ENCODE data around the gene DEFB121. TPM values are rescaled to one million over a fixed set of nuclear protein-coding genes. Genes with fewer than 3 reads are reported as not detected.

Gene DEFB121
- total RNA-seq, 4 donors from 2014 or later = not detected

- in situ Hi-C loops (cut with MboI; ENCODE audit: low sequenced_read_pairs in 4 of 4) (no loop called here), intact Hi-C loops (cut with DNase I; ENCODE audit: low total_unique reads) (no loop called here)
- Histone ChIP-seq H3K4me1 (no peaks in the 10 kb centered on the region), H3K4me3 (no peak overlapping the region), H3K27me3 (peaks cover 0 to 3% (median 0%) of the 10 kb centered on the region in 3 donors), H3K27ac (no peak overlapping the region), H3K9me3 (no peaks in the 10 kb centered on the region), H3K36me3 (no peaks in the 10 kb centered on the region)
- DNase-seq (no peak), ATAC-seq (no peak)
- no peak for TF ChIP-seq CTCF (IDR thresholded peaks at IDR 0.05 in 4 of 5, conservative IDR thresholded peaks at IDR 0.05 in 1 of 5)
- no peak for TF ChIP-seq POLR2A (IDR thresholded peaks at IDR 0.05)
Observed at GRCh38 chr20:31425797-31426196, 19.8 kb upstream of the DEFB121 start.

GRCh38 chr20:31418307-31418706 is 12.3 kb upstream of the DEFB121 start:
- H3K4me3 ChIP-seq = no peak overlapping the region
- ATAC-seq (no peak), DNase-seq (no peak)
- no peaks in the 10 kb centered on the region for H3K36me3 ChIP-seq
- no peaks in the 10 kb centered on the region for H3K27me3 ChIP-seq
- no peak overlapping the region for H3K27ac ChIP-seq
- H3K4me1 ChIP-seq = no peaks in the 10 kb centered on the region
- TF ChIP-seq POLR2A (IDR thresholded peaks at IDR 0.05) (no peak), CTCF (IDR thresholded peaks at IDR 0.05 in 4 of 5, conservative IDR thresholded peaks at IDR 0.05 in 1 of 5) (no peak)
- intact Hi-C loops (cut with DNase I; ENCODE audit: low total_unique reads) = no loop called here
- in situ Hi-C loops (cut with MboI; ENCODE audit: low sequenced_read_pairs in 4 of 4) = no loop called here
- no peaks in the 10 kb centered on the region for H3K9me3 ChIP-seq

- ATAC-seq (no peak), DNase-seq (no peak)
- Histone ChIP-seq H3K27ac (no peak overlapping the region), H3K9me3 (no peaks in the 10 kb centered on the region), H3K4me3 (no peak overlapping the region), H3K4me1 (no peaks in the 10 kb centered on the region), H3K36me3 (no peaks in the 10 kb centered on the region), H3K27me3 (no peaks in the 10 kb centered on the region)
- TF ChIP-seq POLR2A (IDR thresholded peaks at IDR 0.05) (no peak), CTCF (IDR thresholded peaks at IDR 0.05 in 4 of 5, conservative IDR thresholded peaks at IDR 0.05 in 1 of 5) (no peak)
- intact Hi-C loops (cut with DNase I; ENCODE audit: low total_unique reads) = no loop called here
- in situ Hi-C loops (cut with MboI; ENCODE audit: low sequenced_read_pairs in 4 of 4) = no loop called here
Observed at GRCh38 chr20:31415653-31416052, 9.6 kb upstream of the DEFB121 start.

GRCh38 chr20:31414381-31414780 is 8.4 kb upstream of the DEFB121 start:
- Histone ChIP-seq H3K27me3 (no peaks in the 10 kb centered on the region), H3K4me3 (no peak overlapping the region), H3K27ac (no peak overlapping the region), H3K36me3 (no peaks in the 10 kb centered on the region), H3K9me3 (no peaks in the 10 kb centered on the region), H3K4me1 (no peaks in the 10 kb centered on the region)
- in situ Hi-C loops (cut with MboI; ENCODE audit: low sequenced_read_pairs in 4 of 4) (no loop called here), intact Hi-C loops (cut with DNase I; ENCODE audit: low total_unique reads) (no loop called here)
- ATAC-seq = no peak
- DNase-seq = no peak
- no peak for TF ChIP-seq POLR2A (IDR thresholded peaks at IDR 0.05)
- TF ChIP-seq CTCF (IDR thresholded peaks at IDR 0.05 in 4 of 5, conservative IDR thresholded peaks at IDR 0.05 in 1 of 5) = no peak

- H3K9me3 ChIP-seq = no peaks in the 10 kb centered on the region
- no peaks in the 10 kb centered on the region for H3K4me1 ChIP-seq
- no peaks in the 10 kb centered on the region for H3K36me3 ChIP-seq
- in situ Hi-C loops (cut with MboI; ENCODE audit: low sequenced_read_pairs in 4 of 4) (no loop called here), intact Hi-C loops (cut with DNase I; ENCODE audit: low total_unique reads) (no loop called here)
- ATAC-seq = no peak
- H3K4me3 ChIP-seq = no peak overlapping the region
- no peak overlapping the region for H3K27ac ChIP-seq
- DNase-seq = no peak
- no peaks in the 10 kb centered on the region for H3K27me3 ChIP-seq
- no peak for TF ChIP-seq POLR2A (IDR thresholded peaks at IDR 0.05)
- TF ChIP-seq CTCF (IDR thresholded peaks at IDR 0.05 in 4 of 5, conservative IDR thresholded peaks at IDR 0.05 in 1 of 5) = no peak
Observed at GRCh38 chr20:31410011-31410410, 4.0 kb upstream of the DEFB121 start.
